HG03565 (cell line): Measurements from ENCODE around the gene KIF20A.
A peak's percentile ranks its signal among the peaks of the same experiment; 100 is the strongest.
"Not testable (repeated sequence)": the region's sequence is repeated elsewhere in the genome, so short reads cannot be mapped to it uniquely, and the experiment has no call there.

Experiments used
- ATAC-seq: cut with Tn5 transposase; IDR thresholded peaks from one replicate; pipeline ENCODE4 v1.9.1; 2021; ENCODE audit warnings: mild to moderate bottlenecking, moderate library complexity; ENCODE audit not compliant: unreplicated experiment

The KIF20A gene

DNA sequence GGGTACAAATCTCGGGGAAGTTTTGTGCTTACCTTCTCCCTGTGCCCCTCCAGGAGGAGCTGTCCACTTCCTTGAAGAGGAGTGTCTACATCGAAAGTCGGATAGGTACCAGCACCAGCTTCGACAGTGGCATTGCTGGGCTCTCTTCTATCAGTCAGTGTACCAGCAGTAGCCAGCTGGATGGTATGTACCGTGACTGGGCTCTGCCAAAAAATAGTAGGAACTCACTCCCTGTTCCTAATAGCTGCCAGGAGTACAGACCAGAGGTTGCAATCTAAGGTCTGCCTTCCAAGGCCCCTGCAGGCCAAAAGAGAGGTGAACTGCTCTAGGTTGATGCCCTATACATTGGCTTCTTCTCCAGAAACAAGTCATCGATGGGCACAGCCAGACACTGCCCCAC is 3.9 kb downstream of the KIF20A start:
- ATAC-seq = no peak

DNA sequence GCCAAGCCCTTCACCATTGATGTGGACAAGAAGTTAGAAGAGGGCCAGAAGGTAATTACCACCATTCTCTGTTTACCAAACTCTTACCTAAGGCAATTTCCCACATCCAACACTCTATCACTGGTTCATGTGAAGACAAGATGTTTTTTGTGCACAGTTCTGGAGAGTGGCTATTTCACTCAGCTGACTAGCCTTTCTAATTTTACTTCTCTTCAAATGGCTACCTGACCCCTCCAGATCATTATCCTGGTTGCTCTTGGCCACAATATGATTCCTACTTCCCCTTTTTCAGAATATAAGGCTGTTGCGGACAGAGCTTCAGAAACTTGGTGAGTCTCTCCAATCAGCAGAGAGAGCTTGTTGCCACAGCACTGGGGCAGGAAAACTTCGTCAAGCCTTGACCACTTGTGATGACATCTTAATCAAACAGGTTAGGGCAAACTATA is 7.1 kb downstream of the KIF20A start:
- peak; percentile 53 for ATAC-seq

DNA sequence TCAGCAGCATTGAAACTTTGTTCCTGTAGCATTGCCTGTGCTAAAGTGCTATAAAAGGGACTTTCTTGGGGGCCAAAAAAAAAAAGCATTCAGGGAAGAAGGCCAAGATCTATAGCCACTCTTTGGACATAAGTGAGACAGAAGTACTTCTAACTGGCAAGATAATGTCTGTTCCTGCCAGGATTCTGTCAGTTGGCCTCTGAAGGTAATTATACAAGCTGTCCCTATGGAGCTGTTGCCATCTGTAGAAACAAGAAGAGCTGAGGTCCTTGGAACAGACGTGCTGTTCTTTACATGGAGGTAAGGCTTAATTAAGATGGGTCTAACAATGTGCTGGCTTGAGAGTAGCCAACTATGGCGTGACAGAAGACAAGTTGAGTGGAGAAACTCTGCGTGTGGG is 9.7 kb downstream of the KIF20A start:
- ATAC-seq = no peak

DNA sequence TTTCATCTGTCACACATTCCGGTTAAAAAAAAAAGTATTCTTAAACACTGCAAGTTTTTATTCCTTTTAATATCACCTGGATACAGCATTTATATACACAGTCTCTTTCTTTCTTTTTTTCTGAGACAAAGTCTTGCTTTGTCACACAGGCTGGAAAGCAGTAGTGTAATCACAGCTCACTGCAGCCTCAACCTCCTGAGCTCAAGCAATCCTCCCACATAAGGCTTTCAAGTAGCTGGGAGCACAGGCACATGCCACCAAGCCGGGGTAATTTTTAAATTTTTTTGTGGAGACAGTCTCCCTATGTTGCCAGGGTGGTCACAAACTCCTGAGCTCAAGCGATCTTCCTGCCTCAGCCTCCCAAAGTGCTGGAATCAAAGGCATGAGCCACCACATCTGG is 13.9 kb downstream of the KIF20A start:
- no peak for ATAC-seq

DNA sequence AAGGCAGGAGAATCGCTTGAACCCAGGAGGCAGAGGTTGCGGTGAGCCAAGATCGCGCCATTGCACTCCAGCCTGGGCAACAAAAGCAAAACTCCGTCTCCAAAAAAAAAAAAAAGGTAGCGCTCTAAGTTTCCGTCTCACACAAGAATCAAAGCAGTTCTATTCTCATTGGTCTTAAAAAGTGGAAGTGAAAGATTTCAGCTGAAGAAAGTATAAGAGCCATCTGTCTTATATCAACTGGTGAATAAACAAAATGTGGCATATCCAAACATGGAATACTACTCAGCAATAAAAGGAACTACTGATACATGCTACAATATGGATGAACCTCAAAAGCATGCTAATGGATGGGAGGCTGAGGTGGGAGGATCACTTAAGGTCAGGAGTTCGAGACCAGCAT is 14.9 kb downstream of the KIF20A start:
- ATAC-seq = not testable (repeated sequence)

DNA sequence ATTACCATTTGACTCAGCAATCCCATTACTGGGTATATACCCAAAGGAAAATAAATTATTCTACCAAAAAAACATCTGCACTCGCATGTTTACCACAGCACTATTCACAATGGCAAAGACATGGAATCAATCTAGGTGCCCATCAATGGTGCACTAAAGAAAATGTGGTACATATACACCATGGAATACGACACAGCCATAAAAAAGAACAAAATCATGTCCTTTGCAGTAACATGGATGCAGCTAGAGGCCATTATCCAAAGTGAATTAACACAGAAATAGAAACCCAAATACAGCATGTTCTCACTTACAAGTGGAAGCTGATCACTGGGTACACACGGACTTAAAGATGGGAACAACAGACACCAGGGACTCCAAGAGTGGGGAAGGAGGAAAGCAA is 32.1 kb downstream of the KIF20A start:
- ATAC-seq = no peak

DNA sequence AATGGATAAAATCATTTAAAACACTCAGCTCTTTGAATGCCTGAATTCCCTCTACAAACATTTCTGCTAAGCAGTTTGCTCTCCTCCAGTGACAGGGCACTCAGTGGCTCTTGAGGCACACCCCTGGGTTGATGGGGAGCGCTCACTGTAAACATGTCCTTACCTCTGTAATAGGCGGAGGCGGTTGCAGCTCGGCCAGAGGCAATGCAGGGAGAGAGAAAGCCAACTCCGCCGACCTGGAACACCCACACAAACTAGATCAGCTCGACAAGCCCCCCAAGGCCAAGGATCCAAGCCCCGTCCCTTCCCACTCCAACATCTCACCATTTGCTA is 33.9 kb downstream of the KIF20A start:
- peak; percentile 6 for ATAC-seq

DNA sequence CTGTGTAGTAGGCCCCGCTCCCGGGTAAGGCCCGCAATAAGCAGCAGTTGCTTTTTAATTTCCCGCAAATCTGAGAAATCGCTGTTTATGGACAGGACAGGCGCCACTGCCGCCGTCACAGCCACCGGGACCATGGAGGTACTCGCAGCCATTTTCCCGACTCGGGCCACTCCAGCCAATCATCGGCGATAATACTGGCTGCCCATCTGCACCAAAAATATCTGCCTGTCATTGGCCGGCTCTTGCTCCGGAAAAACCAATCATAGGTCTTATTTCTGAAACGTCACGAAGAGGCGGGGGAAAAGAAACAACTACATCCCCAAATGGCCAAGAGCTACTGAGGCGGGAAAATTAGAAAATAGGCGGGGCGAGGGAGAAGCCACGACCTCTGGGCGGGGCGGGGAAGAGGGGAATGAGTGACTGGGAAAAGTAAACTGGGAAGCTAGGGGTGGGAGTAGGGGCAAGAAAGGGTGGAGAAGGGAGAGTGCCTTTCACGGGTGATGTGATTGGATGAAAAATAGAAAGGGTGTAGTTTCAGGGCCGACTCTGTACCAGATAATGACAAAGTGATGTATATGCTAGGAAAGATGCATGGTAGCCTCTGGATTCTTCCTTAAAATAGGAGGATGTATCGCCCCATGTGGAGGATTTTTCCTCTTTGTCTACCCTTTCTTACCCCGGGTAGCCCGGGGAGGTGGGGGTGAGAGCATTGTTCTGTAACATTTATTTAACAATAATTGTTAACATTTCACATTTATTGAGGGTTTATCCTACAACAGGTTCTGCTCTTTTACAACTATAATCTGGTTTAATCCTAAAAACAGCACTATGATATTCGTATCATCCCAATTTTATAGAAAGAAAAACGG is 34.5 kb downstream of the KIF20A start, which contains the start of gene CDC23:
Gene CDC23 (minus strand): TSS at position 163 of the 869 bp plus-strand sequence. CDS start 11 bp downstream, at position 152.
- ATAC-seq = peak; percentile 92

DNA sequence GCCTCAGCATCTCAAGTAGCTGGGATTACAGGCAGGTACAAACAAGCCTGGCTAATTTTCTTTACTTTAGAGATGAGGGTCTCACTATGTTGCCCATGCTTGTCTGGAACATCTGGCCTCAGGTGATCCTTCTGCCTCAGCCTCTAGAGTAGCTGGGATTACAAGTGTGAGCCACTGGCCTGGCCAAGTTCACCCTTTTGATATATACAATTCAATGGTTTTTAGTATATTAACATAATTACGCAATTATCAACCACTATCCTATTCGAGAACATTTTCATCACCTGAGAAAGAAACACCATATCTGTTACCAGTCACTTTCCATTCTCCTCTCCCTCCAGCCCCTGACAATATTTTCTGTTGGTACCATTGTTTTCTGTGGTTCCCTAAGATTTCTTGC is 37.9 kb downstream of the KIF20A start:
- ATAC-seq = no peak

DNA sequence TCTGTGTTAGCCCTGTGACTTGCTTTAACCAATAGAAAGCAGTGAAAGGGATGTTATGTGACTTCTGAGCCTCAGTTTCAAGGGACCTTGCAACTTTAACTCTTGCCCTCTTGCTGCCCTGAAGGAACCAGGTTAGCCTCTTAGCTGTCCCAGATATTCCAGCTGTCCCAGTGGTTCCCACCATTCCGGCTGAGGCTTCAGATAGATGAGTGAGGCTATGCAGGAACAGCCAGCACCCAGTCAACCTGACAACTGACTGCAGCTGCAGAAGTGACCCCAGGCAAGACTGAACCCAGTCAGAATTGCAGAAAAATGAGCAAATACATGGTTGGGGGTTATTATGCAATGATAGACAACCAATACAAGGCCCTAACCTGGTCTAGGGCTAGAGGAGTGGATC is 44.6 kb downstream of the KIF20A start:
- ATAC-seq = no peak

DNA sequence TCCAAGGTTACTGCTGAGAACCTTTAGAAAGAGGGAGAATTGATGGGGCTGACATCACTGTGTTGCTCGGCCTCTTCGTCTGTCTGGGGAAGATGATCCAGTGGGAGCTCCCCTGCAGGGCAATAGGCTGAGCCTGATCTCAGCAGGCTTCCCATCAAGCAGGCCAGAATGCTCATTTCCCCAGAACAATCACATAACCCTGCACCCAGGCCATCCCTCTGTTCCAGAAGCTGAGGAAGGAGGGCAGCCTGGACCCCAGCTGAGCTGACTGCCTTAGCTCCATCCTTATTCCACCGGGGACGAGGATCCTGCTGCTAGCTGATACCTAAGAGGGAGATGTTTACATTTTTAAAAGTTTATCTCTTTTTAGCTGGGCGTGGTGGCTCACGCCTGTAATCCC is 45.8 kb downstream of the KIF20A start:
- ATAC-seq = no peak

DNA sequence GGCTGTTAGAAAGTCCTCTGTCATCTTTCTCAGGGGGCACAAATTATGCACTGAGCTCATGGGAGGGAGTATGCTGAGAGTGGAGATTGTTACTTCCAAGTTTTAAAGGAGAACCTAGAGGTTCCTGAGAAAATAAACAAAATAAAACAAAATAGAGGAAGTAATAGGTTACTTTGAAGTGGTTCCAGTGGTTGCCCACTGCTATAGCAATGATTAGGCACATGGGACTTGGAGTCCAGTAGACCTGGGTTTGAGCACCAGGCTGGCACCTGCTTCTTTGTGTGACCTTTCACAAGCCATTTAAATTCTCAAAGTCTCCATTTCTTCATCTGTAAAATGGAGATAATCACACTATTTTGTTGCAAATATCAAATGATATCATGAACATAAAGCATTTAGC is 48.0 kb downstream of the KIF20A start:
- no peak for ATAC-seq

DNA sequence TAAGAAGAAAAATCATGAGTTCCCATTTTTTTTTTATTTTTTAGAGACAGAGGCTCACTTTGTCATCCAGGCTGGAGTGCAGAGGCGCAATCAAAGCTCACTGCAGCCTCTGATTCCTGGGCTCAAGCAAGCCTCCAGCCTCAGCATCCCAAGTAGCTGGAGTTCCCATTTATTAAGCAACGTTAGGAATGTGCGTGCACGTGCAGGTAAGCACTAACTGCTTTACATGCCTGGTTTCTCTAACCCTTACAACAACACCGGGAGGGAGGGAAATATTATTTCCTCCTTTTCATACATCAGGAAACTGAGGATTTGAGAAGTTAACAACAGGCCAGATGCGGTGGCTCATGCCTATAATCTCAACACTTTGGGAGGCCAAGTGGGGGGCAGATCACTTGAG is 50.5 kb downstream of the KIF20A start:
- no peak for ATAC-seq

DNA sequence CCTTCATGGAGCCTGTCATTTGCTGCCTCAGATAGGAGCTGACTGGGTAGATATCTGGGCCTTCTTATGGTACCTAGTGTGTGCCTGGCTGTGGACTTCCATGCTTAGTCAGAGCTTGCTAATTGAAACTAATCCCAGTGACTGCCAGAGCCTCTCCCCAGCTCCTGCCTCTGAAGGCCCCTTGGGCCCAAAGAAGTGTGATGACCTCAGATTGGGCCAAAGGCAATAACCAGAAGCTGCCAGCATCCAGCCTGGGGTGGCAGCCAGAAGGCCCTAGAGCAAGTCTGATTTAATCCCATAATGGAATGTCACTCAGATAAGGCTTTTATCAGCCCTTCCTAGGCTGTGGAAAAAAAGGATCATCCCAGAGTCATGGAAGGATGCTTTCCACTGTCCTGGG is 51.3 kb downstream of the KIF20A start:
- ATAC-seq = no peak

DNA sequence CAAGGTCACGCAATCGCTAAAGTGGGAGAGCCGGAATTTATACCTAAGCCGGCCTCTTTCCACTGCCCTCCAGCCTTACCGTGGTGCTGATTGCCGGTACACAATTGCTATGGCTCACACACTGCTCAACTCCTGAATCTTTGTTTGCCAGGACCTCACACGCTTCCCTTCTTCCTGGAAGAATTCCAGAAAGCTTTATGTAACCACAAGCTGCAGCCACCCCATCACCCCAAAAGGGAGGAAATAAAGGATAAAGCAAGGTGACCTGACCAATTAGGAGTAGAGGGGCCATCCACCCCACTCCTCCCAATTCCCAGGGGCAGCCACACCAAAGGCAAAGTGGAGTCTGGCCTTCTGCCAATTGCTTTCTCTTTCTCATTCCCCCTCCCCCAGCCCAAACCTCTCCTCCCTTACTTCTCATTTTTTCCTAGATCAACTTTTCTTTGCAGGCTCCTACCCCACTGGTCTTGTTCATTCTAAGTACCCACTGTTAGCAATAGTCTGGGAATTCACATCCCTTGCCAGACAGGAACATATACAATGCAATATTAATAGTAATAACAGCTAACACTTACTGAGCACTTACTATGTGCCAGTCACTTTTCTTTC is 52.2 kb downstream of the KIF20A start:
- no peak for ATAC-seq

DNA sequence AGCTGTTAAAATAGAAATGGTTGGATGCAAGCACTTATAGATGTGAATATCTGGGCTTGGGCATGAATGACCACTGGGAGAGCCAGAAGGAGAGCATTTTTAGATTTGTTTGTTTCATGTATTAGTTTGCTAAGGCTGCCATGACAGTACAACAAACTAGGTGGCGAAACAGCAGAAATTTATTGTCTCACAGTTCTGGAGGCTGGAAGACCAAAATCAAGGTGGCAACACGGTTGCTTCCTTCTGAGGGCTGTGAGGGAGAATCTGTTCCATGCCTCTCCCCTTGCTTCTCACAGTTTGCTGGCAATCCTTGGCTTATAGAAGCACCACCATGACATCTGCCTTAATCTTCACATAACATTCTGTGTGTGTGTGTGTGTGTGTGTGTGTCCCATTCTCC is 54.4 kb downstream of the KIF20A start:
- no peak for ATAC-seq

DNA sequence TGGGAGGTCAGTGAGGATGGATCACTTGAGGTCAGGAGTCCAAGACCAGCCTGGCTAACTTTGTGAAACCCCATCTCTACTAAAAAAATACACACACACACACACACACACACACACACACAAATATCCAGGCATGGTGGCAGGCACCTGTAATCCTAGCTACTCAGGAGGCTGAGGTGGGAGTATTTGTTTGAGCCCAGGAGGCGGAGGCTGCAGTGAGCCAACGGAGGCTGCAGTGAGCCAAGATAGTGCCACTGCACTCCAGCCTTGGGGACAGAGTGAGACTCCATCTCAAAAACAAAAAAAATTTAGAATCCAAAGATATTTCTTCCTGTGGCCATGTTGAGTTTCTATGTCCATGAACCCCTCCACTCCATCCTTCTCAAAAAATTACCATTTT is 55.7 kb downstream of the KIF20A start:
- no peak for ATAC-seq
